Progenitor cell of endocrine pancreas (in vitro differentiated cells): Measurements from ENCODE around the gene RTN4. TPM values are rescaled to one million over a fixed set of nuclear protein-coding genes. Genes with fewer than 3 reads are reported as not detected.

Experiments
- DNase-seq: peaks from one replicate; pipeline ENCODE4 v3.0.0; 2021; ENCODE audit warnings: low spot score; ENCODE audit not compliant: unreplicated experiment
- H3K27ac Mint-ChIP-seq: 2 replicates; pipeline ENCODE4 v1.8.0; 2021; ENCODE audit warnings: mild to moderate bottlenecking, moderate library complexity, mixed read lengths
- H3K27me3 Mint-ChIP-seq: 2 replicates; pipeline ENCODE4 v1.8.0; 2021; ENCODE audit warnings: mixed read lengths
- H3K36me3 Mint-ChIP-seq: 2 replicates; pipeline ENCODE4 v1.8.0; 2022; ENCODE audit warnings: mixed read lengths; ENCODE audit not compliant: insufficient read depth
- H3K4me1 Mint-ChIP-seq: 2 replicates; pipeline ENCODE4 v1.8.0; 2021; ENCODE audit warnings: low read depth, mixed read lengths
- H3K4me3 Mint-ChIP-seq: 2 replicates; pipeline ENCODE4 v1.8.0; 2021; ENCODE audit warnings: low read depth, mild to moderate bottlenecking, moderate library complexity, mixed read lengths
- H3K9me3 Mint-ChIP-seq: 2 replicates; pipeline ENCODE4 v1.8.0; 2021; ENCODE audit warnings: low read depth, mixed read lengths
- CTCF ChIP-seq: fragments of 200-600 bp; sonication (generic); IDR thresholded peaks from one replicate; pipeline ENCODE4 v1.5.0; 2021; ENCODE audit warnings: antibody characterized with exemption, mild to moderate bottlenecking; ENCODE audit not compliant: unreplicated experiment
- total RNA-seq: library from RNA; stranded (reverse); gene quantifications from 2 replicates; pipeline ENCODE4 v1.2.1, GENCODE V29; 2021

Gene RTN4
- total RNA-seq, 1 donor from 2014 or later, result 246 TPM

GRCh38 chr2:55011831-55012671 lies 38.2 kb downstream of the RTN4 start:
- DNase-seq, result no peak
- Mint-ChIP-seq H3K4me3 (peak overlapping the region; percentile 57), H3K36me3 (no peaks in the 10 kb centered on the region), H3K27me3 (no peaks in the 10 kb centered on the region), H3K9me3 (no peaks in the 10 kb centered on the region), H3K4me1 (peaks cover 54% of the 10 kb centered on the region), H3K27ac (peak overlapping the region; percentile 92)
- no peak for TF ChIP-seq CTCF

- no peak for DNase-seq
- Mint-ChIP-seq H3K9me3 (no peaks in the 10 kb centered on the region), H3K4me3 (no peak overlapping the region), H3K36me3 (no peaks in the 10 kb centered on the region), H3K27me3 (no peaks in the 10 kb centered on the region), H3K4me1 (peaks cover 63% of the 10 kb centered on the region), H3K27ac (peak overlapping the region; percentile 88)
- TF ChIP-seq CTCF, result no peak
These were observed 39.3 kb downstream of the RTN4 start for GRCh38 chr2:55010915-55011314.

DNA sequence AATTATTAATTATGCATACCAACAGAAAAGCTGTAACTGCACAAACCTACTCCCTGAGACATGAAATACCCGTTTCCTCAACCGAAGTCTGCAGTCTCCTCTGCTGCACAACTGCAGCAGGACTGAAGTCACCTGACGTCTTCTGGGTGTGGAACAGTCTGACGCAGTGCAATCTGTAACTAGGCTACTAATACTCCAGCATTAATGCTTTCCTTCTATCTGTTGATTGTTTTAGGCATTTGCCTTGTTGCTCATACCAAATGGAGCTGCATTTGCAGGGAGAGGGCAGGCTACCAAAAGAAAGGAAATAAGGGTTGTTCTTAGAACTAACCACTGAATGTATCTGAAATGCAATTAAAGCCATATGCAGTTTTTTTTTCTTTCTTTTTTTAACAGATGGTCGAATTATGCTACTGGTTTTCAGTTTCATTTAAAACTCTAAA lies 40.1 kb downstream of the RTN4 start:
- no peaks in the 10 kb centered on the region for H3K36me3 Mint-ChIP-seq
- peak overlapping the region; percentile 33 for H3K4me3 Mint-ChIP-seq
- no peaks in the 10 kb centered on the region for H3K9me3 Mint-ChIP-seq
- peak overlapping the region; percentile 85 for H3K27ac Mint-ChIP-seq
- no peak for DNase-seq
- H3K27me3 Mint-ChIP-seq, result no peaks in the 10 kb centered on the region
- no peak for TF ChIP-seq CTCF
- H3K4me1 Mint-ChIP-seq, result peaks cover 62% of the 10 kb centered on the region

GRCh38 chr2:55009277-55010060 lies 40.8 kb downstream of the RTN4 start:
- H3K27ac Mint-ChIP-seq, result no peak overlapping the region
- no peaks in the 10 kb centered on the region for H3K9me3 Mint-ChIP-seq
- no peaks in the 10 kb centered on the region for H3K36me3 Mint-ChIP-seq
- DNase-seq, result no peak
- TF ChIP-seq CTCF, result no peak
- no peaks in the 10 kb centered on the region for H3K27me3 Mint-ChIP-seq
- peaks cover 62% of the 10 kb centered on the region for H3K4me1 Mint-ChIP-seq
- H3K4me3 Mint-ChIP-seq, result no peak overlapping the region

DNA sequence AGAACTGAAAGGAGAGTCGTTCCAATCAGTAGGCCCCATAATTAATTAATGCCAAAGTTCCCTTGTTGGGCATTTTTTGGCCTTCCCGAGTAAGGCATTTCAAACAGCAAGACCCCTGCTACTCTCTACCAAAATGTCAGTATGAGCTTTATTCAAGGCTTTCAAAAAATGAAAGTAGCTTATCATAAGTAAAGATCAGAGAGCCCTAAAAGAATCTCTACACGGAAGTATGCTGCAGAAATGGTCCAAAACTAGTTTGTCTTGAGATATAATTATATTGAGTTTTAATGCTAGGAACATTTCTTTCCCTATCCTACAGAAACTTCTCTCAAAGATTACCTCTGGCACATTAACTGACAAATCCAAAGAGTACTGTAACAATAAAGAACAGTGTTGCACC lies 43.9 kb downstream of the RTN4 start:
- TF ChIP-seq CTCF, result no peak
- H3K27ac Mint-ChIP-seq, result peak overlapping the region; percentile 57
- H3K36me3 Mint-ChIP-seq, result no peaks in the 10 kb centered on the region
- no peaks in the 10 kb centered on the region for H3K27me3 Mint-ChIP-seq
- no peak for DNase-seq
- no peak overlapping the region for H3K4me3 Mint-ChIP-seq
- H3K4me1 Mint-ChIP-seq, result peaks cover 54% of the 10 kb centered on the region
- no peaks in the 10 kb centered on the region for H3K9me3 Mint-ChIP-seq
